ENCODE results near the gene OPCML.

GRCh38 chr11:133214646-133215045 lies 317.7 kb downstream of the OPCML start:
- TF ChIP-seq GLIS3 (CRISPR knock-in tag; IDR thresholded peaks at IDR 0.05) = no peak
- TF ChIP-seq RARB (CRISPR knock-in tag; IDR thresholded peaks at IDR 0.05) = no peak
- no peak for TF ChIP-seq CSDC2 (CRISPR knock-in tag; IDR thresholded peaks at IDR 0.05)
- TF ChIP-seq, protein P1, sequence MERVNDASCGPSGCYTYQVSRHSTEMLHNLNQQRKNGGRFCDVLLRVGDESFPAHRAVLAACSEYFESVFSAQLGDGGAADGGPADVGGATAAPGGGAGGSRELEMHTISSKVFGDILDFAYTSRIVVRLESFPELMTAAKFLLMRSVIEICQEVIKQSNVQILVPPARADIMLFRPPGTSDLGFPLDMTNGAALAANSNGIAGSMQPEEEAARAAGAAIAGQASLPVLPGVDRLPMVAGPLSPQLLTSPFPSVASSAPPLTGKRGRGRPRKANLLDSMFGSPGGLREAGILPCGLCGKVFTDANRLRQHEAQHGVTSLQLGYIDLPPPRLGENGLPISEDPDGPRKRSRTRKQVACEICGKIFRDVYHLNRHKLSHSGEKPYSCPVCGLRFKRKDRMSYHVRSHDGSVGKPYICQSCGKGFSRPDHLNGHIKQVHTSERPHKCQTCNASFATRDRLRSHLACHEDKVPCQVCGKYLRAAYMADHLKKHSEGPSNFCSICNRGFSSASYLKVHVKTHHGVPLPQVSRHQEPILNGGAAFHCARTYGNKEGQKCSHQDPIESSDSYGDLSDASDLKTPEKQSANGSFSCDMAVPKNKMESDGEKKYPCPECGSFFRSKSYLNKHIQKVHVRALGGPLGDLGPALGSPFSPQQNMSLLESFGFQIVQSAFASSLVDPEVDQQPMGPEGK (CRISPR knock-in tag; IDR thresholded peaks at IDR 0.05; ENCODE audit: borderline replicate concordance) = no peak
- TF ChIP-seq, protein P2, sequence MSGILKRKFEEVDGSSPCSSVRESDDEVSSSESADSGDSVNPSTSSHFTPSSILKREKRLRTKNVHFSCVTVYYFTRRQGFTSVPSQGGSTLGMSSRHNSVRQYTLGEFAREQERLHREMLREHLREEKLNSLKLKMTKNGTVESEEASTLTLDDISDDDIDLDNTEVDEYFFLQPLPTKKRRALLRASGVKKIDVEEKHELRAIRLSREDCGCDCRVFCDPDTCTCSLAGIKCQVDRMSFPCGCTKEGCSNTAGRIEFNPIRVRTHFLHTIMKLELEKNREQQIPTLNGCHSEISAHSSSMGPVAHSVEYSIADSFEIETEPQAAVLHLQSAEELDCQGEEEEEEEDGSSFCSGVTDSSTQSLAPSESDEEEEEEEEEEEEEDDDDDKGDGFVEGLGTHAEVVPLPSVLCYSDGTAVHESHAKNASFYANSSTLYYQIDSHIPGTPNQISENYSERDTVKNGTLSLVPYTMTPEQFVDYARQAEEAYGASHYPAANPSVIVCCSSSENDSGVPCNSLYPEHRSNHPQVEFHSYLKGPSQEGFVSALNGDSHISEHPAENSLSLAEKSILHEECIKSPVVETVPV (CRISPR knock-in tag; IDR thresholded peaks at IDR 0.05) = no peak
- no peak for TF ChIP-seq ZFP3 (CRISPR knock-in tag; IDR thresholded peaks at IDR 0.05)
- no peak for TF ChIP-seq ZFP30 (CRISPR knock-in tag; IDR thresholded peaks at IDR 0.05)
- TF ChIP-seq ISL1 (CRISPR knock-in tag; IDR thresholded peaks at IDR 0.05) = no peak
- no peak for TF ChIP-seq ZNF70 (CRISPR knock-in tag; IDR thresholded peaks at IDR 0.05)
- TF ChIP-seq ZNF565 (CRISPR knock-in tag; conservative IDR thresholded peaks at IDR 0.05; ENCODE audit: low read depth) = no peak
- TF ChIP-seq, protein P3, sequence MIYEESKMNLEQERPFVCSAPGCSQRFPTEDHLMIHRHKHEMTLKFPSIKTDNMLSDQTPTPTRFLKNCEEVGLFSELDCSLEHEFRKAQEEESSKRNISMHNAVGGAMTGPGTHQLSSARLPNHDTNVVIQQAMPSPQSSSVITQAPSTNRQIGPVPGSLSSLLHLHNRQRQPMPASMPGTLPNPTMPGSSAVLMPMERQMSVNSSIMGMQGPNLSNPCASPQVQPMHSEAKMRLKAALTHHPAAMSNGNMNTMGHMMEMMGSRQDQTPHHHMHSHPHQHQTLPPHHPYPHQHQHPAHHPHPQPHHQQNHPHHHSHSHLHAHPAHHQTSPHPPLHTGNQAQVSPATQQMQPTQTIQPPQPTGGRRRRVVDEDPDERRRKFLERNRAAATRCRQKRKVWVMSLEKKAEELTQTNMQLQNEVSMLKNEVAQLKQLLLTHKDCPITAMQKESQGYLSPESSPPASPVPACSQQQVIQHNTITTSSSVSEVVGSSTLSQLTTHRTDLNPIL (CRISPR knock-in tag; IDR thresholded peaks at IDR 0.05; ENCODE audit: low read depth) = no peak

Data from SK-N-SH treated with all-trans-retinoic acid at 6 μM for 48 hours (cell line).